Measurements from ENCODE around the gene MRGPRD. TPM values are rescaled to one million over a fixed set of nuclear protein-coding genes. Genes with fewer than 3 reads are reported as not detected.

MRGPRD gene
- total RNA-seq, 2 donors from 2014 or later, result not detected

DNA sequence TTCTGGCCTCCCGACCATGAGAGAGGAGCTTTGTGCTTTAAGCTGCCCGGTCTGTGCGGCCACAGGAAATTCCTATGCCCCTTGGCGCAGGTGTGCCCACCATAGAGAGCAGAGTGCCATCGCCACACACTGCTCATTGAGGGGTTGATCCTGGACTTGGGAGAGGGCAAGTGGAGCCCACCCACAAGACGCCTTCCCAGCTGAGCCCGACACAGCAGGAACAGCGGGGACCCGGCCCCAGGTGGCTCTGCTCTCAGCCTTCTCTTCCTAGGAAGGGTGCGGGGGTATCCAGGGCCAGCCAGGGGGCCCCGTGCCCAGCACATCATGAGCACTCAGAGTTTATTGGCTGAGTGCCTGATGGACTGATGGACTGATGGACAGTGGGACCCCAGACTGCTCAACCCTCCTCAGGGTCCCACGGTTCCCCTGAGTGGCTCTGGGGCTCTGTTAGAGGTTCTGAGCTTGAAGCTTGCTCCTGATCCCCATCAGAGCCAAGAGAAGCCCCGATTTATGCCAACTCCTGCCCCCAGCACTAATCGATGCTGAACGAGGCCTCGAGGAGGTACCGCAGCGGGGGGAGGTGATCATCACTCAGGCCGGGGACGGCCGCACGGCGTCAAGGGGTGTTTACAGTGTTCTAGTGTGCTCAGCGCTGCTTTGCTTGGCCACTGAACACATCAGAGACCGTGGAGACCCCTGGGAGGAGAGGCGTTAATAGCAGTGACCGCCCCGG is 13.5 kb upstream of the MRGPRD start:
- ATAC-seq, result no peak
- no peaks in the 10 kb centered on the region for H3K36me3 Mint-ChIP-seq (ENCODE audit: low read depth)
- no peak overlapping the region for H3K27ac Mint-ChIP-seq
- H3K4me3 Mint-ChIP-seq, result no peak overlapping the region
- H3K4me1 Mint-ChIP-seq, result no peaks in the 10 kb centered on the region
- H3K9me3 ChIP-seq (ENCODE audit: control insufficient read depth, low read length, poor library complexity, severe bottlenecking), result no peaks in the 10 kb centered on the region
- no peak for DNase-seq
- peaks cover 40% of the 10 kb centered on the region for H3K27me3 Mint-ChIP-seq

DNA sequence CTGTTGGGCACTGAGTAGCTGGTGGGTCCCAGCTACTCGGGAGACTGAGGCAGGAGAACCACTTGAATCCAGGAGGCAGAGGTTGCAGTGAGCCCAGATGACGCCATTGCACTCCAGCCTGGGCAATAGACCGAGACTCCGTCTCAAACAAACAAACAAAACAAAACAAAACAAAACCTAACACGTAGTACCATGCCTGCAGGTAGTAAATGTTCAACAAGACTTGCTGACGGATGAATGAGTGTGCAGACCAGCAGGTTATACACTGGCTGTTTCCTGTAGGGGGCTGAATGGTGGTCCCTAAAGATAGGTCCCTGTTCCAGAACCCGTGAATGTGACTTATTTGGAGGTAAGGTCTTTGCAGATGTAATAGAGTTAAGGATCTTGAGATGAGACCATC is 12.8 kb upstream of the MRGPRD start:
- no peaks in the 10 kb centered on the region for H3K9me3 ChIP-seq (ENCODE audit: control insufficient read depth, low read length, poor library complexity, severe bottlenecking)
- no peaks in the 10 kb centered on the region for H3K4me1 Mint-ChIP-seq
- DNase-seq, result no peak
- ATAC-seq, result no peak
- no peaks in the 10 kb centered on the region for H3K36me3 Mint-ChIP-seq (ENCODE audit: low read depth)
- peak overlapping the region; percentile 9 for H3K27ac Mint-ChIP-seq
- H3K27me3 Mint-ChIP-seq, result peaks cover 32% of the 10 kb centered on the region
- H3K4me3 Mint-ChIP-seq, result no peak overlapping the region

DNA sequence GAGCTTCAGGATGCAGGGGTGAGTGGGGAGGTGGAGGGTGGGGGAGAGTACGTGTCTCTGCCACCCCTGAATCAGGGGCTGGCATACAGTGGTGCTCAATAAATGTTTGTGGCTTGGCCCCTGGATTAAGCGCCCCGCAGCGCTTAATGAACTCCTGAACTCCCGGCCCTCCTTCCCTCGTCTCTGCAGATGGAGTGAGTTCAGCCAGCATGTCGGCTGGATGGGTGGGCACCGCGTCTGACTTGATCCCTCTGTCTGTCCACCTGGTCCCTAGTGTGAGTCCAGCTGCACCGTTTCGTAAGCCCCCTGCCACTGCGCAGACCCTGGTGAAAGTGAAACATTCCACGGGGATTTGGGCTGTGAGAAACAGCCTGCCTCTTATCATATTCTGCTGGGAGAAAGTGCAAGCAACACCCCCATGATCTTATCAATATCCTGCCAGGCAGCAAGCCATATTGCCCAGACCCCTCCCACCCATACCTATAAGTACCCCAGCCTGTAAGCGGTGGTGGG is 12.0 kb upstream of the MRGPRD start:
- no peaks in the 10 kb centered on the region for H3K9me3 ChIP-seq (ENCODE audit: control insufficient read depth, low read length, poor library complexity, severe bottlenecking)
- Mint-ChIP-seq H3K36me3 (ENCODE audit: low read depth) (no peaks in the 10 kb centered on the region), H3K4me1 (no peaks in the 10 kb centered on the region), H3K27ac (peak overlapping the region; percentile 9), H3K27me3 (peaks cover 37% of the 10 kb centered on the region), H3K4me3 (no peak overlapping the region)
- ATAC-seq (no peak), DNase-seq (no peak)

DNA sequence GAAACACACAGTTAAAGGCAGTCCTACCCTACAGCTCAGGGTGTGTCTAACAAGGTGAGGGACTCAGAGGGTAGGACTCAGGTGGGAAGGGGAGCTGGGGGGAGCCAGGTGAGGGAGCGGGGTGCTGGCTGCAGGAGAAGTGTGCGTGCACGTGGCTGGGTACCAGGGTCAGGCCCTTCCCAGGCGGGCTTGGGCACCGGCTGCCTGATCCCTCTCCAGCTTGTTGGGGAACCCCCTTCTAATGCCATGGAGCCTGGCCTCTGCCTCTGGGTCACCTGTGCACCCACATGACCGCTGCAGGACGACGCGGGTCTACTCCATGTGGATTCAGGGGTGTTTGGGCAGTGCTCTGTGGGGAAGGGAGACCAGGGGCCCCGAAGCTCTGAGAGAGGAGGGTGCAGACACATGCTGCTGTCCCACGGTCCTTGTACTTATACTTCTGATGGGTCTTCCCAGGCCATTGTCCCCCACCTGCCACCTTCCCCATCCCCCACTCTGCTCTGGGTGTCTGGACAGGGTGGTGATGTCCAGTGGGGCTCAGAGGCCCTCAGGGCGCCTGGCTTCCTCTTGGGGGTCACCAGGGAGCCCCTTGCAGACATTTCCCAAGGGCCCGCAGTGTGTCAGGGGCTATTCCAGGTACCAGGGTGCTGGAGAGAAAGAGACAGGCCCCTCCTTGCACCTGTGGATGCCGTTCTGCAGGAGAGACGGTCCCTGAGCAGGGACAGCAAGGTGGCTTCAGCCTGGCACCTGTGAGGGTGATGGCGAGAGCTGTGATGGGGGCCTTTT is 10.4 kb upstream of the MRGPRD start:
- H3K4me3 Mint-ChIP-seq, result no peak overlapping the region
- H3K4me1 Mint-ChIP-seq, result no peaks in the 10 kb centered on the region
- ATAC-seq, result no peak
- no peak for DNase-seq
- H3K36me3 Mint-ChIP-seq (ENCODE audit: low read depth), result peaks cover 2% of the 10 kb centered on the region
- peaks cover 30% of the 10 kb centered on the region for H3K27me3 Mint-ChIP-seq
- peaks cover 3% of the 10 kb centered on the region for H3K9me3 ChIP-seq (ENCODE audit: control insufficient read depth, low read length, poor library complexity, severe bottlenecking)
- H3K27ac Mint-ChIP-seq, result no peak overlapping the region

DNA sequence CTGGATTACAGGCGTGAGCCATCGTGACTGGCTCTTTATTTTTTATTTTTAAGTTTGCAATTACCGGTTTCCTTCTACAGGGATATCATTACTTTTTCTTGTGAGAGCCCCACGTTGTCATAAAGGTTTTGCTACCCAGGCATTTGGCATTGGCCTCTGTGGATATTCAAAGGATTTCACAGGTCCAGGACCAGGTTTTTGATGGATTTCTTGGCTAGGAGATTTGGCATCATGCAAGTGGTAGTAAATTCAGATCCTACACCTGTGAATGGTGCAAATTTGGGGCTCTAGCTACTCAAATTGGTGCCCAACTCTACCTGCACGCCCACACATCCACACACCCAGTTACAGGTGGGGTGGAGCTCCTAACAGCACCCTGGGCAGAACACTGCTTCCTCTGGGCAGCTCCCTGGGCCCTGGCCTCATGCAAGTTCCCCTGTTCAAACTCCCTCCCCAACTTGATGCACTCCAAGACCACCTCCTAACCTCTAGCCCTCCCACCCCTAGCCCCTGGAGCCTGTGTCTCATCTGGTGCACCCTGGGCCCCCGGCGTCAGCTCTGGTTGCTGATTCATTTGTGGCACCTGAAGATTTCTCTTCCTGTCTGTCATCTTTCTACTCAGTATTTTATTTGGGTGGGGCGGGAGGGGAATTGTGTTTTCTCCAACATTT is 9.3 kb upstream of the MRGPRD start:
- Mint-ChIP-seq H3K4me3 (no peak overlapping the region), H3K4me1 (no peaks in the 10 kb centered on the region), H3K36me3 (ENCODE audit: low read depth) (peaks cover 2% of the 10 kb centered on the region), H3K27ac (no peak overlapping the region), H3K27me3 (peaks cover 30% of the 10 kb centered on the region)
- H3K9me3 ChIP-seq (ENCODE audit: control insufficient read depth, low read length, poor library complexity, severe bottlenecking), result peaks cover 3% of the 10 kb centered on the region
- ATAC-seq, result no peak
- DNase-seq, result no peak

DNA sequence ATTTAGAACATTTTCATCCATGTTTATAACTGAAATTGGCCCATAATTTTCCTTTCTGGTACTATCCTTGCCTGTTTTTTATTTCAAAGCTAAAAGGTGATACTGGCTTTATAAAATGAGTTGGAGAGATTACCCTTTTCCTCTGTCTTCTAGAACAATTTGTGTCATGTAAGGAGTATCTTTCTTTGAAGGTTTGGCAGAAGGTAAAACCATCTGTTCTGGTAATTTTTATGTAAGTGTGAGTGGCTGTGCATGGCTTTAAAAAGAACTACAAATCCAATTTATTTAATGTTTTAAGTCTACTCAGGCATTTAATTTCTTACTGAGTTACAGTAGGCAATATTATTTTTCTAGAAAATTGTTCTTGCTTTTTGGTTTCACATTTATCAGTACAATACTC is 7.7 kb upstream of the MRGPRD start:
- no peak for ATAC-seq
- no peaks in the 10 kb centered on the region for H3K4me1 Mint-ChIP-seq
- peaks cover 3% of the 10 kb centered on the region for H3K9me3 ChIP-seq (ENCODE audit: control insufficient read depth, low read length, poor library complexity, severe bottlenecking)
- no peak overlapping the region for H3K27ac Mint-ChIP-seq
- H3K4me3 Mint-ChIP-seq, result no peak overlapping the region
- DNase-seq, result no peak
- peaks cover 2% of the 10 kb centered on the region for H3K36me3 Mint-ChIP-seq (ENCODE audit: low read depth)
- H3K27me3 Mint-ChIP-seq, result peaks cover 18% of the 10 kb centered on the region

DNA sequence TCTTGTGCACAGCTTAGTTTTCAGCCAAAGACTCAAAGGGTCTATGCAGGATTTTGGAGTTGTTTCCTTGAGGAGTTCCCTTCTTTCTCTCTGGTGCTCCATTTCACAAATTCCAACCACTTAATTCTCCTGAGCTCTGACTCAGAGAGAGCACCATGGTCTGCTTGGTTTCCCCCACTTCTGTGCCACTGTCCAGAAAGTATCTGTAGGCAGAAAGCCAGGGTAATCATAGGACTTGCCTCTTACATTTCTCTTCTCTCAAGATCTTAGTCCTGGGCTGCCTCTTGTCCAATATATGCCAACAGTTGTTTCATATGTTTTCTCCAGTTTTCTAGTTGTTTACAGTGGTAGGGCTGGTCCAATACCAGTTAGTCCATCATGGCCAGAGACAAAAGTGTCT is 6.4 kb upstream of the MRGPRD start:
- Mint-ChIP-seq H3K4me1 (no peaks in the 10 kb centered on the region), H3K36me3 (ENCODE audit: low read depth) (peaks cover 2% of the 10 kb centered on the region), H3K27ac (no peak overlapping the region), H3K4me3 (no peak overlapping the region), H3K27me3 (peaks cover 10% of the 10 kb centered on the region)
- DNase-seq, result no peak
- H3K9me3 ChIP-seq (ENCODE audit: control insufficient read depth, low read length, poor library complexity, severe bottlenecking), result peaks cover 3% of the 10 kb centered on the region
- ATAC-seq, result no peak

DNA sequence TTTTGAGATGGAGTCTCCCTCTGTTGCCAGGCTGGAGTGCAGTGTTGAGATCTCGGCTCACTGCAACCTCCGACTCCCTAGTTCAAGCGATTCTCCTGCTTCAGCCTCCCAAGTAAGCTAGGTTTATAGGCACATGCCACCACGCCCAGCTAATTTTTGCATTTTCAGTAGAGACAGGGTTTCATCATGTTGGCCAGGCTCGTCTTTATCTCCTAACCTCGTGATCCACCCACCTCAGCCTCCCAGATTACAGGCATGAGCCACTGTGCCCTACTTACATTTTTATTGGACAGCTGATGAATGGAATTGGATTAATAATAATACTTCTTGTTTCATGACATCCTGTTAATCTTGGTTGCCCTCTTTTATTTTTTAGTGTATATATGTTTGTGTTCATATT is 3.0 kb upstream of the MRGPRD start:
- DNase-seq, result no peak
- ATAC-seq, result no peak
- H3K27ac Mint-ChIP-seq, result no peak overlapping the region
- H3K9me3 ChIP-seq (ENCODE audit: control insufficient read depth, low read length, poor library complexity, severe bottlenecking), result peaks cover 3% of the 10 kb centered on the region
- H3K4me1 Mint-ChIP-seq, result no peaks in the 10 kb centered on the region
- peaks cover 2% of the 10 kb centered on the region for H3K36me3 Mint-ChIP-seq (ENCODE audit: low read depth)
- H3K4me3 Mint-ChIP-seq, result no peak overlapping the region
- H3K27me3 Mint-ChIP-seq, result peaks cover 14% of the 10 kb centered on the region

DNA sequence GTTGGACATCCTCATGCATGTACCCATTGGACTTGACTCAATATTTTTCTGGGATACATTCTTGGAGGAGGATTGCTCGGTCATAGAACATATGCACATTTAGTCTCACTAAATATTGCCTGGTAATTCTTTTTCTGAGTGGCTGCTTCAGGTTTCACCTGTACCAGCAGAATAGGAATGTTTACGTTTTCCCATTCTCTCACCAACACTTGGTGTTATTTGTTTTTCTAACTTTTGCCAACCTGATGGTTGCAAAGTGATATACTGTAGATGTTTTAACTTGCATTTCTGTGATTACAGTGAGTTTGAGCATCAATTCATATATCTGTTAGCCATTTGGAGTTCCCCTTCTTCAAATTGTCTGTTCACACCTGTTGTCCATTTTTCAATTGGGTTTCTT is 1.3 kb upstream of the MRGPRD start:
- Mint-ChIP-seq H3K4me3 (no peak overlapping the region), H3K36me3 (ENCODE audit: low read depth) (peaks cover 2% of the 10 kb centered on the region), H3K4me1 (no peaks in the 10 kb centered on the region), H3K27ac (no peak overlapping the region), H3K27me3 (peaks cover 15% of the 10 kb centered on the region)
- no peak for DNase-seq
- H3K9me3 ChIP-seq (ENCODE audit: control insufficient read depth, low read length, poor library complexity, severe bottlenecking), result peaks cover 3% of the 10 kb centered on the region
- ATAC-seq, result no peak

DNA sequence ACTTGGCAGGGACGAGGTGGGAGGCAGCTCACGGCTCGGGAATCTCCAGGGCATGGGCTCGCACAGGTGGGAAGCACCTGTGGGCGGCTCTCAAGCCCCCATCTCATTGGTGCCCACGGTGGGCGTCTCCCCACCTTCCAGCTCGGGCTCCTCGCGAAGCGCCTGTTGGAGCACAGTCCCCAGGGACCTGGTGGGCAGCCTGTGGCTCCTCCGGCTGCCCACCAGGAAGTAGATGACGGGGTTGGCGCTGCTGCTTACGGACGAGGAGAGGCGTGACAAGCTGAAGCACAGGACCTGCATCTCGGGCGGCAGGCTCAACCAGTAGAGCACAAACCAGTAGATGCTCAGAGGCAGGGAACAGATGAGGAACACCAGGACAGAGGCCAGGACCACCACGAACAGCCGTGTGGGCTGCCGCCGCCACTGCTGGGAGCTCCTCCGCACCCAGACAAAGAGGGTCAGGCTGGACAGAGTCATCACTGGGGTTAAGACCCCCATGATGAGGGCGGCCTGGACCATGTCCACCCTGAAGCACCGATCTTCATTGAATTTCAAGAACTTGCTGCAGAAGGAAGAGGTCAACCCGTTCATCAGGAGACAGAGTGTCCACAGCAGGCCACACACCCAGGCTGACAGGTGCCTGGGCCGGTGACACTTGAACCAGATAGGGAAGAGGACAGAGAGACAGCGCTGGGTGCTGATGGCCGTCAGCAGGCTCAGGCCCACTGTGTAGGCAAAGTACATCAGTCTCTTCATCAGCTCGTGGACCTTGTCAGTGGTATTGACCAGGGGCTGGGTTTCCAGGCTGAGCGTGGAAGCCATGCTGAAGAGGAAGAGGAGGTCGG is 633 bp downstream of the MRGPRD start:
- Mint-ChIP-seq H3K4me3 (no peak overlapping the region), H3K4me1 (no peaks in the 10 kb centered on the region), H3K27ac (no peak overlapping the region), H3K27me3 (peaks cover 15% of the 10 kb centered on the region), H3K36me3 (ENCODE audit: low read depth) (no peaks in the 10 kb centered on the region)
- ATAC-seq (no peak), DNase-seq (no peak)
- H3K9me3 ChIP-seq (ENCODE audit: control insufficient read depth, low read length, poor library complexity, severe bottlenecking), result no peaks in the 10 kb centered on the region

DNA sequence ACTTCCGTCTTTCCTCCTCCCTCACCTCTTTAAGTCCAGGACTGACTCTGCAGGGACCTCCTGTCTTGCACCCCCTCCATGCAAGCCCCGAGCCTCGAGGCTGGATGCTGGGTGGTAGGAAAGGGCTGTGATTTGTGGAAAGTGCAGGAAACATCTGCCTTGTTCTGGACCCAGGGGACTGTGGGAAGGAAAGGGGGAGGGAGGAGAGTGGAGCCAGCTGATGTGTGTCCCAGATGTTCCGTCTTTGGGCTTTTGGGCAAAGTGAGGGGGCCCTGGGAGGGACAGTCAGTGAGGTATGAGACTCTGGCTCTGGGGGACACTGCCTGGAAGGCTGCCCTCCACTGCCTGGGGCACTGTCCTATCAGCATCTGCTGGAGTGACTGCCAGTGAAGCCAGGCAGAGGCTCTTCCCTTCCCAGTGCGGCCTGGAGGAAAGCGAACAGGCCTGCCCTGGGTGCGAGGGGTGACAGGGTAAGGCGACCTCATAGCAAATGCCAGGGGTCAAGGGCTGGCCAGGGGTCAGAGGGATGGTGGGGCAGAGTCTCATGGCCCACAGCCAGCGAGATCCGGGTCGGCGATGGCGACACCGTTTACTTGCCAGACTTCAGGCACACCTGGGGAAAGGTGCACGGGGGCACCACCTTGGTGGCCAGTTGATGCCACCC is 1.7 kb downstream of the MRGPRD start:
- no peaks in the 10 kb centered on the region for H3K36me3 Mint-ChIP-seq (ENCODE audit: low read depth)
- H3K4me1 Mint-ChIP-seq, result peaks cover 2% of the 10 kb centered on the region
- H3K27ac Mint-ChIP-seq, result no peak overlapping the region
- no peak overlapping the region for H3K4me3 Mint-ChIP-seq
- DNase-seq (no peak), ATAC-seq (no peak)
- no peaks in the 10 kb centered on the region for H3K9me3 ChIP-seq (ENCODE audit: control insufficient read depth, low read length, poor library complexity, severe bottlenecking)
- H3K27me3 Mint-ChIP-seq, result peaks cover 15% of the 10 kb centered on the region

DNA sequence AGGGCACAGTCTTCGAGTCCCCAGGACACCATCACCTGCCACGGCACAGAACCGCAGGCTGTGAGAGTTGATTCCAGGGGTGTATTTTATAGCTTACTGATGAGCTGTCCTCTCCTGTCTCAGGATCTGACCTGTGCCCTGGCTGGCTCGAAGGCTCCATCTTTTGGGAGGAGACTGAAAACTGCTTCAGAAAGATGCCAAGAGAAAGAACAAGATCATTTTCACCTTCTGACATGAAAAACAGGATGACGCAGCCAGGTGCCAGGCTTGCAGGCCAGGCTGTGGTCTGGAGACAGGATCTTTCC is 2.2 kb downstream of the MRGPRD start:
- no peaks in the 10 kb centered on the region for H3K9me3 ChIP-seq (ENCODE audit: control insufficient read depth, low read length, poor library complexity, severe bottlenecking)
- ATAC-seq (no peak), DNase-seq (no peak)
- Mint-ChIP-seq H3K27ac (no peak overlapping the region), H3K4me1 (peaks cover 2% of the 10 kb centered on the region), H3K4me3 (no peak overlapping the region), H3K36me3 (ENCODE audit: low read depth) (no peaks in the 10 kb centered on the region), H3K27me3 (peaks cover 15% of the 10 kb centered on the region)
